Mucosa of descending colon (tissue), 3 donors: ENCODE results near the gene BEAN1. TPM values are rescaled to one million over a fixed set of nuclear protein-coding genes. Genes with fewer than 3 reads are reported as not detected.
"Not testable (repeated sequence)": the region's sequence is repeated elsewhere in the genome, so short reads cannot be mapped to it uniquely, and the experiment has no call there.

ENCODE experiments used
- ATAC-seq: fragments of 200-7000 bp; cut with Tn5 transposase; one replicate; pipeline ENCODE4 v1.9.1; 2020; ENCODE audit warnings: mild to moderate bottlenecking, moderate library complexity
- DNase-seq, 3 donors: peaks; one replicate each; pipeline ENCODE4 v3.0.0-alpha.2; 2020
- H3K36me3 ChIP-seq: fragments of 200-600 bp; one replicate; pipeline ENCODE4 v1.8.0; 2021; ENCODE audit warnings: low read depth, mild to moderate bottlenecking
- H3K4me1 ChIP-seq: fragments of 200-600 bp; one replicate; pipeline ENCODE4 v1.8.0; 2021; ENCODE audit warnings: low read depth, mild to moderate bottlenecking
- H3K4me3 ChIP-seq: fragments of 200-600 bp; one replicate; pipeline ENCODE4 v1.8.0; 2021; ENCODE audit warnings: mild to moderate bottlenecking
- H3K9me3 ChIP-seq: fragments of 200-600 bp; one replicate; pipeline ENCODE4 v1.8.0; 2021; ENCODE audit warnings: mild to moderate bottlenecking
- intact Hi-C, 2 donors: fragments of 100-400 bp; cut with DNase I in 1 of 2; cut with micrococcal nuclease in 1 of 2; formaldehyde crosslinking; loops; one replicate each; pipeline versions ENCODE4 v1.11.0 to v1.11.1; 2022; cut with DNase I, micrococcal nuclease
- total RNA-seq, 3 donors: library from RNA; stranded (reverse); fragmentation: NEBNext Ultra II Directional in 2 of 3; extraction: Animal tissue kit (Norgen Biotek cat#: 25700) in 2 of 3; gene quantifications; one replicate each; pipeline versions ENCODE4 v1.2.1 to v1.2.4, GENCODE V29; 2021 to 2023
- TF ChIP-seq, protein P1 (sequence below): fragments of 200-600 bp; IDR thresholded peaks from one replicate; pipeline ENCODE4 v1.8.0; 2022; ENCODE audit warnings: antibody characterized with exemption, mild to moderate bottlenecking
- donor health status: DM: no; HTN: no; CAD: no; lungs with moderate emphysema.
- donor health status: DM: no; HTN: no; CAD: no.
- donor health status: DM: no; HTN: yes; CAD: no.

BEAN1 gene
- total RNA-seq, 3 donors from 2014 or later, result 0.22 TPM; not detected in 2

DNA sequence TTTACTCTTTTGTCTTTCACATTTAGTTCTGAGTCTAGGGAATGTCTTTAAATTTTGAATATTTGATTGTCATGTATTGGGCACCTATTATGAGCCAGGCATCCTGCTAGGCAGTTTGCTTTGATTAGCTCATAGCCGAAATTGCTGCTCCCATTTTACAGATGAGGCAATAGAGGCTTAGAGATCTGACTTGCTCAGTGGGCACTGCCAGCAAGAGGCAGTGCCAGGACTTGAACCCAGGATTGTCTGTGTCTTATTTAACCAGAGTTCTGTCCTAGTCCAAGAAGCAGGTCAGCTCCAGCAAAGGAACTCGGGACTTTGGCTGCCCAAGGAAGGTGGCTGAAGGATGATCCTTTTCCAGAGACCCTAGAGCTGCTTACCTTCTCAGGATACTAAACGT, 24.5 kb downstream of the BEAN1 start:
- ATAC-seq (no peak), DNase-seq (no peak)
- no peak overlapping the region for H3K4me3 ChIP-seq

GRCh38 chr16:66453230-66453629, 26.1 kb downstream of the BEAN1 start:
- H3K4me1 ChIP-seq, H3K36me3 ChIP-seq, H3K4me3 ChIP-seq, ATAC-seq, DNase-seq, H3K9me3 ChIP-seq, intact Hi-C loops: not testable (repeated sequence)

More for the DNA sequence above, 24.5 kb downstream of the BEAN1 start:
- no peaks in the 10 kb centered on the region for H3K4me1 ChIP-seq
- H3K9me3 ChIP-seq, result no peaks in the 10 kb centered on the region
- TF ChIP-seq, protein P1, sequence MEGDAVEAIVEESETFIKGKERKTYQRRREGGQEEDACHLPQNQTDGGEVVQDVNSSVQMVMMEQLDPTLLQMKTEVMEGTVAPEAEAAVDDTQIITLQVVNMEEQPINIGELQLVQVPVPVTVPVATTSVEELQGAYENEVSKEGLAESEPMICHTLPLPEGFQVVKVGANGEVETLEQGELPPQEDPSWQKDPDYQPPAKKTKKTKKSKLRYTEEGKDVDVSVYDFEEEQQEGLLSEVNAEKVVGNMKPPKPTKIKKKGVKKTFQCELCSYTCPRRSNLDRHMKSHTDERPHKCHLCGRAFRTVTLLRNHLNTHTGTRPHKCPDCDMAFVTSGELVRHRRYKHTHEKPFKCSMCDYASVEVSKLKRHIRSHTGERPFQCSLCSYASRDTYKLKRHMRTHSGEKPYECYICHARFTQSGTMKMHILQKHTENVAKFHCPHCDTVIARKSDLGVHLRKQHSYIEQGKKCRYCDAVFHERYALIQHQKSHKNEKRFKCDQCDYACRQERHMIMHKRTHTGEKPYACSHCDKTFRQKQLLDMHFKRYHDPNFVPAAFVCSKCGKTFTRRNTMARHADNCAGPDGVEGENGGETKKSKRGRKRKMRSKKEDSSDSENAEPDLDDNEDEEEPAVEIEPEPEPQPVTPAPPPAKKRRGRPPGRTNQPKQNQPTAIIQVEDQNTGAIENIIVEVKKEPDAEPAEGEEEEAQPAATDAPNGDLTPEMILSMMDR, result no peak
- no peaks in the 10 kb centered on the region for H3K36me3 ChIP-seq
- intact Hi-C loops, result no loop called here

DNA sequence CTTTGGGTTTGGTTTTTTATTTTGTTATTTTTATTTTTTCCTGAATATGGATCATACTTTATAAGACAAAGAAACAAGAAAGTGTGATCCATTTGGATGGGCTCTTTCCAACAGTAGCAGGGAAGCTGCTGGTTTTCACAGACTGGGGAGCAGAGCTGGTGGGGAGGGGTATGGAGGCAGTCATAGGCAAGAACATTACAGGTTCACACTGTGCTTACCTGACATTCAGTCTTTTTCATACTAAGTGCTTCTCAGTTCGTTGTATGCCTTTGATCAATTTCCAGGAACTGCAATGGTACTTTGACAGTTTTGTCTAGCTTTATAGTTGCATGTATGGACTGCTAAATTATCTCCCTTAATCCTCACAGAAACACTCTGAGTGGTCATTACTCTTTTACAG, 27.7 kb downstream of the BEAN1 start:
- H3K4me1 ChIP-seq, result no peaks in the 10 kb centered on the region
- H3K36me3 ChIP-seq, result no peaks in the 10 kb centered on the region
- intact Hi-C loops, result no loop called here
- no peak overlapping the region for H3K4me3 ChIP-seq
- ATAC-seq (no peak), DNase-seq (no peak)
- TF ChIP-seq, protein P1, result no peak
- no peaks in the 10 kb centered on the region for H3K9me3 ChIP-seq

DNA sequence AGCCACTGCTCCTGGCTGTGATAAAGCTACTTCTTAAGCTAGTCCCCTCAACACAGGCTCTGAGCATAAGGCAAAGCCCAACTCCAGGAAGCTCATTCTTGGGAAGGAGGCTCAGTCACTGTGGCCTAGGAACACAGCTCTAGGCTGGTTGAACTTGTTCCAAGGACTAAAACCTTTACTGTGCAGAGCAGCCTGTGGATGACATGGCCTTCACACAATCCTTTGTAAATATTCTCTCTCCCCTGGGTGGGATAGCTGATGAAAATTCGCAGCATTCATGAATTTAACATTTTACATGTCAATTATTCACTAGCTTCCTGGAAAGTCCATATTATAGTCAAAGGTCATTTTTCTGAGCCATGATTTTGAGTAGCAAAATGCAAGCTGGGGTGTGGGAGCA, 28.9 kb downstream of the BEAN1 start:
- H3K4me3 ChIP-seq, result no peak overlapping the region
- intact Hi-C loops, result no loop called here
- DNase-seq, result no peak

DNA sequence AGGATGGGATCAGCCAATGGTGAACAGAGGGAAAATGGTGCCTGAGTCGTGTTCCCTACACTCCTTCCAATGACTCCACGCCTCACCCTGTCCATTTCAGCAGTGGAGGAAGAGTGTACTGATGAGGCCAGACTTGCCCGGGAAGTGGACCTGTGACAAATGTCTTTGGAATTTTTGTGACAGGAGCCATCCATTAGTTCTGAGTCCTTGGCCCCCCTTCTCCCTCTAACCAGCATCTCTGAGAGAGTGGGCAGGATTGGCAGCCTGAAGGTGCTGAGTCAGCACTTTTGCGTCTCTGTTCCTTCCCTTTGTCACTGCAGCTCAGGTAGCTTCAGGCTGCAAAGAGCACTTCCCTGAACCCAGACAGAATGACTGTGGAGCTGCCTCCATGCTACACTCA, 30.8 kb downstream of the BEAN1 start:
- intact Hi-C loops, result no loop called here

More for the DNA sequence above, 28.9 kb downstream of the BEAN1 start:
- TF ChIP-seq, protein P1, result no peak
- Histone ChIP-seq H3K36me3 (no peaks in the 10 kb centered on the region), H3K9me3 (no peaks in the 10 kb centered on the region), H3K4me1 (no peaks in the 10 kb centered on the region)
- no peak for ATAC-seq

GRCh38 chr16:66458292-66458691, 31.2 kb downstream of the BEAN1 start:
- H3K4me3 ChIP-seq, result no peak overlapping the region
- no peaks in the 10 kb centered on the region for H3K9me3 ChIP-seq
- H3K36me3 ChIP-seq, result no peaks in the 10 kb centered on the region
- intact Hi-C loops, result no loop called here
- ATAC-seq, result no peak
- no peaks in the 10 kb centered on the region for H3K4me1 ChIP-seq
- no peak for DNase-seq
- TF ChIP-seq, protein P1, result no peak

More for the DNA sequence above, 30.8 kb downstream of the BEAN1 start:
- no peak for ATAC-seq
- no peak for DNase-seq
- Histone ChIP-seq H3K4me3 (no peak overlapping the region), H3K36me3 (no peaks in the 10 kb centered on the region), H3K9me3 (no peaks in the 10 kb centered on the region), H3K4me1 (no peaks in the 10 kb centered on the region)
- TF ChIP-seq, protein P1, result no peak
